Measurements from ENCODE around the gene VPS4B.

Gene VPS4B

GRCh38 chr18:63373161-63373560 is 49.1 kb downstream of the VPS4B start:
- DNase-seq (ENCODE audit: low spot score) (no peak), ATAC-seq (ENCODE audit: low read depth) (no peak)
- TF ChIP-seq CTCF (IDR thresholded peaks at IDR 0.05; ENCODE audit: poor library complexity, severe bottlenecking), result no peak
- H3K4me3 ChIP-seq (ENCODE audit: severe bottlenecking), result no peak overlapping the region
- 0 out of 2 replicates have a peak, but pooled peaks cover 3% of the 10 kb centered on the region for H3K36me3 ChIP-seq (ENCODE audit: low read depth)
- no peak overlapping the region for H3K27ac ChIP-seq (ENCODE audit: poor library complexity, severe bottlenecking)
- H3K27me3 ChIP-seq (ENCODE audit: insufficient read depth, poor library complexity, severe bottlenecking), result no peaks in the 10 kb centered on the region
- H3K4me1 ChIP-seq (ENCODE audit: insufficient read depth, poor library complexity, severe bottlenecking), result peaks cover 4% of the 10 kb centered on the region
- H3K9me3 ChIP-seq (ENCODE audit: severe bottlenecking), result no peaks in the 10 kb centered on the region

- Histone ChIP-seq H3K9me3 (ENCODE audit: severe bottlenecking) (no peaks in the 10 kb centered on the region), H3K4me1 (ENCODE audit: insufficient read depth, poor library complexity, severe bottlenecking) (peaks cover 10% of the 10 kb centered on the region), H3K36me3 (ENCODE audit: low read depth) (peaks cover 16% of the 10 kb centered on the region), H3K27me3 (ENCODE audit: insufficient read depth, poor library complexity, severe bottlenecking) (no peaks in the 10 kb centered on the region), H3K4me3 (ENCODE audit: severe bottlenecking) (no peak overlapping the region), H3K27ac (ENCODE audit: poor library complexity, severe bottlenecking) (peak overlapping the region; percentile 91)
- no peak for TF ChIP-seq CTCF (IDR thresholded peaks at IDR 0.05; ENCODE audit: poor library complexity, severe bottlenecking)
- no peak for DNase-seq (ENCODE audit: low spot score)
- ATAC-seq (ENCODE audit: low read depth), result no peak
Measured at GRCh38 chr18:63368611-63369010, 53.7 kb downstream of the VPS4B start.

GRCh38 chr18:63367053-63367953 is 55.0 kb downstream of the VPS4B start, which contains the start of gene KDSR:
TSS of gene KDSR (minus strand) at chr18:63367206. CDS start at chr18:63367118, 88 bp downstream.
- DNase-seq (ENCODE audit: low spot score), result peak; percentile 92
- H3K9me3 ChIP-seq (ENCODE audit: severe bottlenecking), result no peaks in the 10 kb centered on the region
- peak within 1 kb of the TSS; percentile 91 for H3K27ac ChIP-seq (ENCODE audit: poor library complexity, severe bottlenecking)
- ATAC-seq (ENCODE audit: low read depth), result peak; percentile 92
- peaks cover 10% of the 10 kb centered on the region for H3K4me1 ChIP-seq (ENCODE audit: insufficient read depth, poor library complexity, severe bottlenecking)
- peaks cover 25% of the 10 kb centered on the region for H3K36me3 ChIP-seq (ENCODE audit: low read depth)
- H3K4me3 ChIP-seq (ENCODE audit: severe bottlenecking), result peak within 1 kb of the TSS; percentile 80
- H3K27me3 ChIP-seq (ENCODE audit: insufficient read depth, poor library complexity, severe bottlenecking), result no peaks in the 10 kb centered on the region
- no peak for TF ChIP-seq CTCF (IDR thresholded peaks at IDR 0.05; ENCODE audit: poor library complexity, severe bottlenecking)

GRCh38 chr18:63366213-63367052 is 55.8 kb downstream of the VPS4B start:
- peaks cover 34% of the 10 kb centered on the region for H3K36me3 ChIP-seq (ENCODE audit: low read depth)
- H3K27ac ChIP-seq (ENCODE audit: poor library complexity, severe bottlenecking), result peak overlapping the region; percentile 91
- no peak for TF ChIP-seq CTCF (IDR thresholded peaks at IDR 0.05; ENCODE audit: poor library complexity, severe bottlenecking)
- peak; percentile 71 for DNase-seq (ENCODE audit: low spot score)
- H3K9me3 ChIP-seq (ENCODE audit: severe bottlenecking), result no peaks in the 10 kb centered on the region
- peak; percentile 72 for ATAC-seq (ENCODE audit: low read depth)
- H3K4me1 ChIP-seq (ENCODE audit: insufficient read depth, poor library complexity, severe bottlenecking), result peaks cover 10% of the 10 kb centered on the region
- peak overlapping the region; percentile 80 for H3K4me3 ChIP-seq (ENCODE audit: severe bottlenecking)
- no peaks in the 10 kb centered on the region for H3K27me3 ChIP-seq (ENCODE audit: insufficient read depth, poor library complexity, severe bottlenecking)

Measured in RWPE2 (cell line).